ENCODE measurements around the gene KIAA0040.

DNA sequence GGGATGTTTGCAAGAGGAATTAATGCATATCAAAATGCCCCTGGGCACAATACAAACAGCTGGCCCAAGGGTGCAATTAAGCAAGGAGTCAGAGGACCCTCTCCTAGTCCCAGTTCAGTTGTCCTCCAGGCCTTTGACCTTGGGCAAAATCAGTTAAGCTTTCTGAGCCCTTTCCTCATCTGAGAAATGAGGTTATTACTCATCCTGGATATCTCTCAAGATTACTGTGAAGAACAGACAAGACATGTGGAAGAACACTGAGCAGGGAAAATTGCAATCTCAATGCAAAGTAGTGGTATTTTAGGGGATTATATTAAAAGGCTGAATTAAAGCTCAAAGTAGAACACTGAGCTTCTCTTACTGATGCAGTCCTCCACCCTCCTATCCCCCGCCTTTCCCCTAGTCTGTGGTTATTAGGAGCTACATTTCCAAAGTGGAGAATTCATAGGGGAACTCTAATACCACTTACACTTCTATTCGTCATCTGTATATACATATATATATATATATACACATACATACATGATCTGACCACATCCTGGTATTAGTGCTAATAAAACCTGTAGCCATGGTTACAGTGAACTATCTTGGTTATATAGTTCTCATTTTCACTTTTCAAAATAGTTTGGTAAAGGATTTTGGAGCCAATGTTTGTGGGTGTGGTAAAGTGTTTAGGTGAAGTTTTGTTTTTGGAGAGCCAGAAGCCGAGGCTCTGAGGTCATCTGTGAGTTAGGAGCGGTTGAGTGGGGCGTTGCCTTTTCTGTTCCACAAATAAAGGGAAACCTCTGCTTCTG, 18.1 kb downstream of the KIAA0040 start:
- TF ChIP-seq ZNF274 (IDR thresholded peaks at IDR 0.05; ENCODE audit: low read depth, low read length) (no peak), SUZ12 (IDR thresholded peaks at IDR 0.05; ENCODE audit: extremely low read depth, insufficient read depth, insufficient read length) (no peak)
